ENCODE results near the gene TAPBP. TPM values are rescaled to one million over a fixed set of nuclear protein-coding genes. Genes with fewer than 3 reads are reported as not detected.

Gene TAPBP
- total RNA-seq, 1 donor = 125 TPM

DNA sequence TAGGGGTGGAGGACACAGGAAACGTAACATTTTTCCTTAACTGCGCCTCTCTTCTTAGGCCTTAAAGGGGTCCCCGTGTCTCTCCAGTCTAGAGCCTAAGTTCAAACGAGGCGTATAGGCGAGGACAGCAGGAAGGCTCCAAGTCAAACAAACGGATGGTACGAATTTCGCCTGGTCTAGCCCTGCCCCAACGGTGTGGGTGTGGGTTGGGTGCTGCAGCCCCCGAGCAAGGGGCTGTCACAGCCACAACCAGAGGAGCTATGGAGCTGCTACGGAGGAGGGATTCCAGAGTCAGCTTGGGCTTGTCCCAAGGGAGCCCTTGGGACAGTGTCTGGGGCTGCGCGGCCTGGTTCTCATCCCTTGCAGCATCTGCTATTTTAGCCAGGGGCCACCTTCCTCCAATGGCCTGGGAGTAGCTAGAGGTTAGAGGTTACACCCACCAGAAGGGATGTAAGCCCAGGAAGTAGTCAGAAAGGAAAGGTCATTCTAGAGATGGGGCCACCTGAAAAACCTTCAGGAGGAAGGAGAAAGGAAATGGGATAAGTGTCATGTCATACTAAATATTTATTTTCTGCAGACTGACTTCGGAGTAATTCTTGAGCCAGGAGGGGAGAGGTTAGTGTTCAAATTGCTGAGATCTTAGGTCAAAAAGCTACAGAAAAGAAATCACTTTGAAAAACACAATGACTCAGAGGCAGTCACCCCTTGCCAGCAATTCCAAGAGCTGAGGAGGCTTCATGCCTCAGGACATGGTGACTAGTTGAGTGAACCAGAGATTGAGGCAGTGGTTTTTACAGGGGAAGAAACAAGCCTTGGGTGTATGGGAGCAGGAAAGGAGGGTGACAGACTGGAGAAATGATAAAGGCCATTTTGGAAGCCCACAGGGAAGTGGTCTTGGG is 63.9 kb downstream of the TAPBP start:
- peak; percentile 62 for DNase-seq (ENCODE audit: low read depth)

More for the DNA sequence above, 63.9 kb downstream of the TAPBP start:
- TF ChIP-seq, protein P1, sequence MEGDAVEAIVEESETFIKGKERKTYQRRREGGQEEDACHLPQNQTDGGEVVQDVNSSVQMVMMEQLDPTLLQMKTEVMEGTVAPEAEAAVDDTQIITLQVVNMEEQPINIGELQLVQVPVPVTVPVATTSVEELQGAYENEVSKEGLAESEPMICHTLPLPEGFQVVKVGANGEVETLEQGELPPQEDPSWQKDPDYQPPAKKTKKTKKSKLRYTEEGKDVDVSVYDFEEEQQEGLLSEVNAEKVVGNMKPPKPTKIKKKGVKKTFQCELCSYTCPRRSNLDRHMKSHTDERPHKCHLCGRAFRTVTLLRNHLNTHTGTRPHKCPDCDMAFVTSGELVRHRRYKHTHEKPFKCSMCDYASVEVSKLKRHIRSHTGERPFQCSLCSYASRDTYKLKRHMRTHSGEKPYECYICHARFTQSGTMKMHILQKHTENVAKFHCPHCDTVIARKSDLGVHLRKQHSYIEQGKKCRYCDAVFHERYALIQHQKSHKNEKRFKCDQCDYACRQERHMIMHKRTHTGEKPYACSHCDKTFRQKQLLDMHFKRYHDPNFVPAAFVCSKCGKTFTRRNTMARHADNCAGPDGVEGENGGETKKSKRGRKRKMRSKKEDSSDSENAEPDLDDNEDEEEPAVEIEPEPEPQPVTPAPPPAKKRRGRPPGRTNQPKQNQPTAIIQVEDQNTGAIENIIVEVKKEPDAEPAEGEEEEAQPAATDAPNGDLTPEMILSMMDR (IDR thresholded peaks at IDR 0.05; ENCODE audit: insufficient read depth, low read depth, low read length) = no peak
- H3K4me3 ChIP-seq (ENCODE audit: low read depth, low read length) = peak overlapping the region; percentile 78

Other genes starting within 250 kb of the TAPBP start
- gene HLA-DPA1, start 240.4 kb downstream of the TAPBP start, total RNA-seq = 0.43 and 0.97 TPM in 2 replicates
- gene HLA-DPB1, start 238.1 kb downstream of the TAPBP start, total RNA-seq = 5.5 and 9.1 TPM in 2 replicates
- gene COL11A2, start 121.6 kb downstream of the TAPBP start, total RNA-seq = under 0.01 and 0.32 TPM in 2 replicates
- gene RXRB, start 113.4 kb downstream of the TAPBP start, total RNA-seq = 16.8 and 22.5 TPM in 2 replicates
- 142 and 143 TPM in 2 replicates for gene SLC39A7, start 113.2 kb downstream of the TAPBP start, total RNA-seq
- gene HSD17B8, start 109.4 kb downstream of the TAPBP start, total RNA-seq = 4.2 and 4.7 TPM in 2 replicates
- 27.2 and 43.8 TPM in 2 replicates for gene RING1, start 105.6 kb downstream of the TAPBP start, total RNA-seq
- gene VPS52, start 42.2 kb downstream of the TAPBP start, total RNA-seq = 35.4 and 38.9 TPM in 2 replicates
- gene RPS18, start 42.0 kb downstream of the TAPBP start, total RNA-seq = 1,877 and 2,083 TPM in 2 replicates
- 2.6 and 5.5 TPM in 2 replicates for gene B3GALT4, start 37.0 kb downstream of the TAPBP start, total RNA-seq
- gene WDR46, start 24.8 kb downstream of the TAPBP start, total RNA-seq = 99.7 and 108 TPM in 2 replicates
- gene PFDN6, start 24.5 kb downstream of the TAPBP start, total RNA-seq = 26.4 and 34.5 TPM in 2 replicates
- gene RGL2, start 15.1 kb downstream of the TAPBP start, total RNA-seq = 13.0 and 23.2 TPM in 2 replicates
- gene ZBTB22, start 3.7 kb upstream of the TAPBP start, total RNA-seq = 14.8 and 16.0 TPM in 2 replicates
- 39.6 and 58.7 TPM in 2 replicates for gene DAXX, start 8.9 kb upstream of the TAPBP start, total RNA-seq
- gene KIFC1, start 77.7 kb upstream of the TAPBP start, total RNA-seq = 20.0 and 34.5 TPM in 2 replicates
- 21.6 and 30.2 TPM in 2 replicates for gene PHF1, start 96.9 kb upstream of the TAPBP start, total RNA-seq
- 155 and 201 TPM in 2 replicates for gene CUTA, start 104.0 kb upstream of the TAPBP start, total RNA-seq
- gene SYNGAP1, start 106.0 kb upstream of the TAPBP start, total RNA-seq = 6.4 and 7.8 TPM in 2 replicates
- 4.7 and 5.2 TPM in 2 replicates for gene ZBTB9, start 140.5 kb upstream of the TAPBP start, total RNA-seq

Measured in fibroblast of villous mesenchyme (primary cell).